ENCODE data around the gene DPF1.
"Not testable (repeated sequence)": the region's sequence is repeated elsewhere in the genome, so short reads cannot be mapped to it uniquely, and the experiment has no call there.

Gene DPF1
- total RNA-seq: 0 to 0.53 (median 0) reads per million in 3 experiments

DNA sequence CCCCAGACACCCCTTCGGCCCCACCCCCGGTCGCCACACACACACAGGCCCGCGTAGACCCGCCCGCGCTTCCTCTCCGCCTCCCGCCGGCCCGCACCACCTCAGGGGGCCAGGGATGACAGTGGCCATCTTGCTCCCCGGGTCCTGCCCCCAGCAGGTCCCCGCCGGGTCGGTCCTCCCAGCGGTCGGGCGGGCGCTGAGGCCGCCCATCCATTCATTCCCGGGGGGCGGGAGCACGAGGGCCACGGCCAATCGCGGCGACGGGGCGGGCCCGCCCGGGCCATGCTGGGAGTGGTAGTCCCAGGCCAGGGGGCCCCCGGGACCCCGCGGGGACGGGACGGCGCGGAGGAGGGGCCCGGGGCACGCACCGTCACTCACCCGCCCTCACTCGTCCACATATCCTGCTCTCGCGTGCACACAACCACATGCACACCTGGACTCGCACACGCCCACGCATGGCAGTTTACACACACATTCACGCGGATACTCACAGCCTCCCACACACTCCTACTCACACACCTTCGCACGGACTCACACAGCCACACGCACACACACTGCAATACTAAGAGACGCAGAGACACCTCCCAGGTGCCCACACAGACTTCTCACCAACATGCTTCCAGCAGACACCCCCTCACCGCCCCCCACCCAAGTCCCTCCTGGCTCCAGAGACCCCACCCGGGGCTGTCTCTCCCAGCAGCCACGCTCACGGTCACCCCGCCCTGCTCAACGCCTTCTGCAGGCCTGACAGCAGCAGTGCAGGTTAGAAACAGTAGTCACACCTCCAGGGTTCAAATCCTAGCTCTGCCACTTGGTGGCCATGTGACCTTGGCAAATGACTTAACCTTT is at the start of gene DPF1:
TSS of gene DPF1 (minus strand) at position 209 of the 849 bp plus-strand sequence. CDS start at position 129, 80 bp downstream.
- DNase-seq: peak; percentile 9

GRCh38 chr19:38273499-38273898 is 49.5 kb upstream of the DPF1 start:
- DNase-seq: no peak

DNA sequence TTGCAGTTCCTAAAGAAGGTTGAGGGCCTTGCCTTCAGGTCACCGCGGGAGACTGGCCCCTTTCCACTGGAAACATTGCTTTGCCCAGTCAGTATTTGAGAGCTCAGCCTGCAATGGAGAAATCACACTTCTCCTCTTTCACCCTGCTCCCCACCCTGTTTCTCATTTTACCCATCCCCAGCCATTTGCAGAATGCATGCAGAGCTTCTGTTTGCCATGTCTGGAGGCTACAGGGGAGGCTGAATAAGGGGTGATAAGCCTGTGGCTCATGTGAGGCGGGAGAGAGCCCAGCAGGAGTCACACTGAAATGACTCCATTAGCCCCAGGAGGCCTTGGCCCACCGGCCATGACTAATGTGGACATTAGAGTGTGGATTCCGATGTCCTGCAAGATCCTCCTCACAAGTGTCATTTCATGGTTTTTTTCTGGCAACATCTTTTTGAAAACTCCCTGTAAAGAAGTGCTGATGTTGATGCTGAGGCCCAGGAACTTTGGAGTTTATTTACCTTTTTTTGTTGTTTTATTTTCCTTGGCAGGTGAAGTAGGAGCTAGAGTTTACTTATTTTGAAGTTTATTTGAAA is 46.7 kb upstream of the DPF1 start:
- no peak for DNase-seq

- DNase-seq: no peak
Measured at GRCh38 chr19:38268539-38268938, 44.5 kb upstream of the DPF1 start.

DNA sequence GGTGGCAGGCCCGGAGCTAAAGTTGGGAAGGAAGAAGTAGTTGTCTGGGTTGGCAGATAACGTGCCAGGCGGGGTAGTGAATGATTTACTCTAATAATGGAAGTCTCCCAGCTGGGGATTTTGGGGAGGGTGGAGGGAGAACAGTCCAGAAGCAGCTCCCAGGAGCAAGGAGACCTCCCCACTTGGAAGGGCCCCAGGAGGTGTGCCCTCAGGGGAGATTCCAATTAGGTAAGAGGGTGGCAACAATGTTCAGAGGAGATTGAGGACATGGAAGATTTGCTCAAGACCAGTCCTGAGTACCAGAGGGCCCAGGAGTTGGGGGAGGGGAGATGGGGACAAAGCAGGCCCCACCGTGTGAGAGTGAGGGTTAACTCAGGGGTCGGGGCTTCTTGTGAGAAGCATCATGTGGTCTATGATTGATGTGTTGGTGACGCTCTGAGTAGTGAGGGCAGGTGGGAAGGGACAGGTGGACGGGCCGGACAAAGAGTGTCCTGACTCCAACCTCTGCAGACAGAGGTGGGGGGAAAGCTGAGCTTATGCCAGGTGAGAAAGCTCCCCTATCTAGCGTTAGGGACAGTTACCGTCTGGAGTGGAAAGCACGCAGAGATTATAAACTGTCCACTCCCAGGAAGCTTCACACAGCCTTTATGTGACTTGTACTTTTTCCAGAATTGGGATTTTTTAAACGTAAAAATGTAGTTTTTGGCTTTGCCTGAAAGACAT is 43.9 kb upstream of the DPF1 start:
- no peak for DNase-seq

- no peak for DNase-seq
Measured at GRCh38 chr19:38266981-38267597, 43.1 kb upstream of the DPF1 start.

- DNase-seq: no peak
Measured at GRCh38 chr19:38265921-38266429, 42.0 kb upstream of the DPF1 start.

DNA sequence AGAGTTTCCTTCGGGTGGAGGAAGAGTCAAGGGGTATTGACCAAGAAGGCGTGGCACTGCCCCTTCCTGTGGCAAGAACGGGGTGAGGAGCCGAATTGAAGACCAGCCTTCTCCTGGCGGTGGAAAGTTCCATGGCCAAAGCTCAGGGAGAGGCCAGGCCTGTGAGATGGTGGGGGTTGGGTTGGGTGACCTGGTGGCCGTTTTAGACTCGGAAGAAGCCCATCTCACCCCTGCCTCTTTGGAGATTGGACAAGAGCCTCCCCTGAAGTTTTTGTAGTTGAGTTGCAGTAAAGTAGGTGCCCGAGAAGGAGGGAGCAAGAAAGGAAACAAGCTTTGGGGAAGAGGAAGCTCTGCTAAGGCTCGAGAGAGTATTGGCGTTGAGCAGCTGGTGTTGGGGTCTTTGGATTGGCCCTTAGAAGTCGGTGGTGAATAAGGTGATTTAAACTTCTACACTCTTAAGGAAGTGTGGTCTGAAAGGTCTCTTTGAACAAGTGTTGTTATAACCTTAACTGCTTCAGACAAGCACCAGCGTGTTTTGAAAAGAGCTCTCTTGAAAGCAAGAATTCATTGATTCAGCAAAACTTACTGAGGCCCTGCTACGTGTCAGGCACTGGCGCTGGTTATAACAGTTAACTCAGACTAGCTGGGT is 41.3 kb upstream of the DPF1 start:
- DNase-seq: no peak

DNA sequence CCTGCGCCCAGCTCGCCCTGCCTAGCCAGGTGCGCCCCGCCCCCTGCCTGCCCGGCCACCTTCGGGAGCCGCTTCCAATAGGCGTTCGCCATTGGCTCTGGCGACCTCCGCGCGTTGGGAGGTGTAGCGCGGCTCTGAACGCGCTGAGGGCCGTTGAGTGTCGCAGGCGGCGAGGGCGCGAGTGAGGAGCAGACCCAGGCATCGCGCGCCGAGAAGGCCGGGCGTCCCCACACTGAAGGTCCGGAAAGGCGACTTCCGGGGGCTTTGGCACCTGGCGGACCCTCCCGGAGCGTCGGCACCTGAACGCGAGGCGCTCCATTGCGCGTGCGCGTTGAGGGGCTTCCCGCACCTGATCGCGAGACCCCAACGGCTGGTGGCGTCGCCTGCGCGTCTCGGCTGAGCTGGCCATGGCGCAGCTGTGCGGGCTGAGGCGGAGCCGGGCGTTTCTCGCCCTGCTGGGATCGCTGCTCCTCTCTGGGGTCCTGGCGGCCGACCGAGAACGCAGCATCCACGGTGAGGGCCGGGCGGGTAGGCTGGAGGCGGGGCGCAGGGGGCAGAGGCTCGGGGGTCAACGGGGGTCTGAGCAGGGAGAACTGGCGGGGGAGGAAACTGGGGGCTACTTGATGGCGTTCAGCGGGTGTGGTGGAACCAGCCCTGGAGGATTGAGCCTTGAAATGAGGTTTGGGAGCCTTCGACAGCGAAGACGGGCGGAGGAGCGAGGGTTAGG is 40.6 kb upstream of the DPF1 start, which contains the start of gene SPINT2:
TSS of gene SPINT2 (plus strand) at position 88 of the 727 bp plus-strand sequence. CDS start at position 408, 320 bp downstream.
- DNase-seq: no peak

DNA sequence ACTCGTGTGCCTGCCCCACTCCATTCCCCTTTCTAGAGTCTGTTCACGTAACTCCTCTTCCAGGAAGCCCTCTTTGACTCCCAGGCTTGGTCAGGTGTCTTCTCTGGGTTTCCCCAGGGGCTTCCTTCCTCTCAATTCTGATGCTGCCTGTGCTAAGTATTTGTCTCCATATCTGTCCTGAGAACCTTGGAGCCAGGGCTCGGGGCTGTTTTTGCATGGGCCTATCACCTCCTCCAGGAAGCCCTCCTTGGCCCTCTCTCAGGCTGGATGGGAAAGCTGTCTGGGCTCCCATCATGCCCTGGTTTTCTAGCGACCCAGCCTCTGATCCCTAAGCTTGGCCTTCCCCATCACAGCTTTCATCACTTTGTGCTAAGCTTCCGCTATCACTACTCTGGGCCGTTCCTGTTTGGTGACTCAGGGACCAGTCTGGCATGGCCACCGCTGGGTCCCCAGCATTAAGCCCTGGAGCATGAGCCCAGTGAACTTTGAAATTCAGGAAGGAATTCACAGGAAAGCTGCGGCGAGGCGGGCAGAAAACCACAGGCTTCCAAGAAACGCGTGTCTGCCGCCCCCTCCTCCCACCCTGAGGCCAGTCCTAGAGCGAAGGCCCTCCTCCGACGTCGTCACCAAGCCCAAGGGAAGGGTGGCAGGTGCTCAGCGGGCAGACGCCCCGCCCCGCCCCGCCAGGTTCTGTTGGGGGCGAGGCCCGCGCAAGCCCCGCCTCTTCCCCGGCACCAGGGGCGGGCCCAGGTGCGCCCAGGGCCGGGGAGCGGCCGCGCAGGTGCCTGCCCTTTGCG is 39.9 kb upstream of the DPF1 start:
- DNase-seq: peak; percentile 79

- DNase-seq: no peak
Measured at GRCh38 chr19:38262585-38263268, 38.7 kb upstream of the DPF1 start.

GRCh38 chr19:38261942-38262341 is 37.9 kb upstream of the DPF1 start:
- not testable (repeated sequence) for DNase-seq

- no peak for DNase-seq
Measured at GRCh38 chr19:38255383-38256014, 31.5 kb upstream of the DPF1 start.

DNA sequence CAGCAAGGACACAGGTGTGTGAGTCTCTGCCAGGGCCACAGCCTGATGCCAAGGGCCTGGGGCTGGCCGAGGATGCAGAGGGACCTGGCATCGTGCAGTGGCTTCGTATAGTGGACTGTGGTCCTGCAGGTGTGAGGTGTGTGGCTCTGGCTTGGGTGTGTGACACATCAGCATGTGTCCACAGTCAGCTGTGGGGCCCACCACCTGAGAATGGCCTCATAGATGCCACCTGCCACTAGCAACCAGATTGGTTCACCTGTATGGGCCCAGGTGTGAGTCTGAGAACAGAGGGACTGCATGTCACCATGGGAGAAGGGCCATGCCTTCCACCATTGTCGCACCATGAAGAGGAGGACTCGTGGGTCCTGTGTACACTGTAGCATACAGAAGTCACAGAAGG is 29.8 kb upstream of the DPF1 start:
- DNase-seq: no peak

- DNase-seq: no peak
Measured at GRCh38 chr19:38252941-38253691, 29.1 kb upstream of the DPF1 start.

DNA sequence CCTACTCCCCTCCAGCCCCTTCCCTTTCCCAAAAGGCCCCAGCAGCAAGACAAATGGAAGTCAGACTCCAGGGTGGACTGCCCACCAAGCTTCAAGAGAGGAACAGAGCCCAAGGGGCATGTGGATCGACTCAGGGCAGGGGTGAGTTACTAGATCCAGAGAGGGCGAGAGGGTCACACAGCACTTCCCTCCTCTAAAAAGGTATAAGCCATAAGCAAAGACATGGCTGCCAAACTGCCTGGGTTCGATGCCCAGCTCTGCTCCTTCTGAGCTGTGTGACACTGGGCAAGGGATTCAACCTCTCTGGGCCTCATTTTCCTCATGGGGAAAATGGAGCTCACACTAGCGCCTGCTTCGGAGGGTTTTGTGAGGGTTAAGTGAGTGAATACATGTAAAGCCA is 28.4 kb upstream of the DPF1 start:
- DNase-seq: no peak

GRCh38 chr19:38251564-38252051 is 27.6 kb upstream of the DPF1 start:
- DNase-seq: no peak

- DNase-seq: no peak
Measured at GRCh38 chr19:38250821-38251563, 27.0 kb upstream of the DPF1 start.
